ENCODE results near the gene PPP2R2C. TPM values are rescaled to one million over a fixed set of nuclear protein-coding genes. Genes with fewer than 3 reads are reported as not detected.

PPP2R2C gene
- total RNA-seq, 1 donor from 2014 or later = 2.2 TPM

GRCh38 chr4:6449746-6450369 lies 22.6 kb downstream of the PPP2R2C start:
- TF ChIP-seq CTCF (IDR thresholded peaks at IDR 0.05) = no peak
- H3K27ac ChIP-seq = no peak overlapping the region

GRCh38 chr4:6449335-6449734 lies 23.1 kb downstream of the PPP2R2C start:
- H3K9me3 ChIP-seq = no peaks in the 10 kb centered on the region
- H3K27me3 ChIP-seq = no peaks in the 10 kb centered on the region
- no peaks in the 10 kb centered on the region for H3K4me1 ChIP-seq
- no peak for TF ChIP-seq CTCF (IDR thresholded peaks at IDR 0.05)
- H3K27ac ChIP-seq = no peak overlapping the region
- intact Hi-C loops (cut with DNase I) = no loop called here
- no peak for DNase-seq (ENCODE audit: low spot score in 2 of 2)
- H3K36me3 ChIP-seq = no peaks in the 10 kb centered on the region
- no peak overlapping the region for H3K4me3 ChIP-seq

More at GRCh38 chr4:6449746-6450369, 22.6 kb downstream of the PPP2R2C start:
- H3K36me3 ChIP-seq = no peaks in the 10 kb centered on the region
- no peaks in the 10 kb centered on the region for H3K9me3 ChIP-seq
- no peaks in the 10 kb centered on the region for H3K4me1 ChIP-seq
- intact Hi-C loops (cut with DNase I) = no loop called here
- H3K4me3 ChIP-seq = no peak overlapping the region
- no peaks in the 10 kb centered on the region for H3K27me3 ChIP-seq
- no peak for DNase-seq (ENCODE audit: low spot score in 2 of 2)

- TF ChIP-seq CTCF (IDR thresholded peaks at IDR 0.05) = no peak
- no peak for DNase-seq (ENCODE audit: low spot score in 2 of 2)
- no peak overlapping the region for H3K27ac ChIP-seq
- H3K9me3 ChIP-seq = no peaks in the 10 kb centered on the region
- no peaks in the 10 kb centered on the region for H3K27me3 ChIP-seq
- H3K4me1 ChIP-seq = no peaks in the 10 kb centered on the region
- H3K4me3 ChIP-seq = no peak overlapping the region
- H3K36me3 ChIP-seq = no peaks in the 10 kb centered on the region
- intact Hi-C loops (cut with DNase I) = no loop called here
Measured at GRCh38 chr4:6448476-6449170, 23.8 kb downstream of the PPP2R2C start.

- Histone ChIP-seq H3K36me3 (no peaks in the 10 kb centered on the region), H3K4me1 (no peaks in the 10 kb centered on the region), H3K27me3 (no peaks in the 10 kb centered on the region), H3K27ac (no peak overlapping the region), H3K9me3 (no peaks in the 10 kb centered on the region), H3K4me3 (no peak overlapping the region)
- TF ChIP-seq CTCF (IDR thresholded peaks at IDR 0.05) = no peak
- no peak for DNase-seq (ENCODE audit: low spot score in 2 of 2)
- intact Hi-C loops (cut with DNase I) = no loop called here
Measured at GRCh38 chr4:6447672-6448171, 24.7 kb downstream of the PPP2R2C start.

GRCh38 chr4:6446538-6447451 lies 25.6 kb downstream of the PPP2R2C start:
- H3K9me3 ChIP-seq = no peaks in the 10 kb centered on the region
- no peaks in the 10 kb centered on the region for H3K36me3 ChIP-seq
- no peak overlapping the region for H3K4me3 ChIP-seq
- H3K4me1 ChIP-seq = no peaks in the 10 kb centered on the region
- H3K27me3 ChIP-seq = no peaks in the 10 kb centered on the region
- no peak for TF ChIP-seq CTCF (IDR thresholded peaks at IDR 0.05)
- intact Hi-C loops (cut with DNase I) = no loop called here
- no peak for DNase-seq (ENCODE audit: low spot score in 2 of 2)
- H3K27ac ChIP-seq = no peak overlapping the region

Data from ascending aorta (tissue), 2 donors.